Erythroblast (primary cell): ENCODE data around the gene KMT2A.

Source experiments
- GATA1 ChIP-seq: IDR thresholded peaks from 2 replicates; pipeline ENCODE4 v1.6.1; 2011; ENCODE audit warnings: low read depth, mild to moderate bottlenecking, control low read depth, low read length, moderate library complexity
- POLR2A ChIP-seq: IDR thresholded peaks from 2 replicates; pipeline ENCODE4 v1.6.1; 2011; ENCODE audit warnings: mild to moderate bottlenecking, low read length

- TF ChIP-seq POLR2A = peak; percentile 63
- TF ChIP-seq GATA1 = no peak
Observed at GRCh38 chr11:118572061-118572980, 136.0 kb downstream of the KMT2A start, which contains the start of gene ARCN1.
